NCI-H2196 treated with DMSO at 0.1 percent for 48 hours (cell line): Measurements from ENCODE around the gene NOBOX.
"Not testable (repeated sequence)": the region's sequence is repeated elsewhere in the genome, so short reads cannot be mapped to it uniquely, and the experiment has no call there.

Experiments
- DNase-seq: peaks from one replicate; lab custom pipeline; 2025; ENCODE audit not compliant: unreplicated experiment; lab: John Stamatoyannopoulos, UW

Gene NOBOX

DNA sequence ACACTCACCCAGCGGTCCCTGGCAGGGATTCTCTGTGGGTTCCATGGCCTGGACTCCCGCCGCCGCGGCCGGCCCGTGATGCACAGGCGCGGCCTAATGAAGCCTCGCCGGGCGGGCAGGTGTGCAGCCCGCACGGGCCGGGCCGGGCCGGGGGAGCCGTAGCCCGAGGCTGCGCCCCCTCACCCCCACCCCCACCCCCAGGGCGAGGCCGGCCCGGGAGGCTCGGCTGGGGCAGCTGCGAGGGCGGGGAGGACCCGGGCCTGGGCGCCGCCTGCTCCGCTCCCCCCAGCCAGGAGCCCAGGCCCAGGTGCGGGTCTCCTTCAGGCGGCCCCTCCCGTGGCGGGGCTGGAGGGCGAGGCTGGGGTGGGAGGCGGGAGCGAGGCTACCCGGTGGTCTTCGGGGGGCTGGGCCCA, at the start of gene NOBOX:
NOBOX (minus strand) TSS at position 45 of the 413 bp plus-strand sequence.
- DNase-seq, result no peak

DNA sequence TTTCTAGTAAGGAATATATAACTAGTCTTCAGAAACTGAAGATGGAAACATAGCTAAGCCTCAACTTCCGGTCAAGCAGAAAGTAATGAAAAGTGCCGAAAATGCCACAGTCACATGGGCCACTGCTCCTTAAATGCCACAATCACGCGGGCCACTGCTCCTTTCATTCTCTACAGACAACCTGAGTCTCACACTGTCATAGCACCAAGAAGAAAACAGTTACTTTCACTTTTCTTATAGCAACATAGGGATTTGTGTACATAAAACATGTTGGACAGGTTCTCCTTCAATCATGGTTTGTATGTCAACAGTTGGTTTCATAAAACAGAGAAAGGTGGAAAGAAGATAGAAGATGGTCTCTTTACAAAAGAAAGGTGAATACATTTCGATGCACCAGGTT, 48.6 kb upstream of the NOBOX start:
- no peak for DNase-seq

DNA sequence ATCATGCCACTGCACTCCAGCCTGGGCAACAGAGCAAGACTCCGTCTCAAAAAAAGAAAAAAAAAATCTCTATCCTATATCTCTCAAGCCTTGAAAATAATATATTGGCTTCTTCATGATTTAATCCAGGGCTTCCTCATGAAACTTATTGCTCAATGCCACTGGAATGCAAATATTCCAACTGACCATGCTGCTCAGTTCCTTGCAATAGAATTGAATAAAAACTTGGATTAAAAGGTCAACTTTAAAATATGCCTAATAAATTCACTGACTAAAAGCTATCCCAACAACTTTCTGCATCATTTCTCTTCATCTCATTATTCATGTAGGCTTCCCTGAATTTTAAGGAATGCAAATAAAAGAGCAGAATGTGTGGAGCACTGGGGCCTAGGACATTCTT, 42.1 kb upstream of the NOBOX start:
- DNase-seq, result no peak

DNA sequence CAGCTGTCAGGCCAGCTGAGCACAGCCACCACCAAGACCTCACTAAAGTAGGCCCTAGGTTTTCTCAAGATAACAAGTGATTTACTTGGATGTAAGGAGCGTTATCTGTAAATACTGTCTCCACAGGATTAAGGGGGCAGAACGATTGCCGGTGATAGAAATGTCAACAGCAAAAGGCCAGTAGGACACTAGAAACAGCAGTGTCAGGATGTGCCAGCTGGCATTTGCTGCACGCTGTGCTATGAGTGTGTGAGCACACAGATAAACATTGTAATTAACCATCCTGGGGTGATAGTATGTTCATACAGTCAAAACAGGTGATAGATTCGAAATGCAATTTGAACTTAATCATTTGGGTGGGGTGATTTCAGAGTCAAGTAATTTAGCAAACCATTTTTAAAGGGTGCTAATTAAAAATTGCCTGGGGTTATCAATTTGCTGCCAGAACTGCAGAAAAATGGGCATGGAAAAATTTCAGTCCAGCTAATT, 36.3 kb upstream of the NOBOX start:
- no peak for DNase-seq

DNA sequence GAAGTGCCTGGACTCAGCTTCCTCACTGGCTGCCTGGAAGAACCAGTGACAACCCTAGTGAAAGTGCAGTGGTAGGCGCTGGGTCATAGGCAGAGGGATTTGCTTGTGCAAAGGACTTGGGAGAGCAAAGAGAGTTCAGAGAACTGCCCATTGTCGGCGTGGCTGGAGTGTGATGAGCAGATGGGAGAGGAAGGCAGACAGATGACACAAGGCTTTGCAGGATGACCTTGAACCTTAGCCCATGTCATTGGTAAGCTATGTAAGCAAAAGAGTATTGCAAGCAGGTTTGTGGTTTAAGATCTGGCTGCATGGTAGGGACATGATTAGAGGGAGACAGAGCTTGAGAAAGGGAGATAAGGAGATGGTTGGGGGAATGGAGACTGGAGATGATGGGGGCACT, 35.3 kb upstream of the NOBOX start:
- no peak for DNase-seq

DNA sequence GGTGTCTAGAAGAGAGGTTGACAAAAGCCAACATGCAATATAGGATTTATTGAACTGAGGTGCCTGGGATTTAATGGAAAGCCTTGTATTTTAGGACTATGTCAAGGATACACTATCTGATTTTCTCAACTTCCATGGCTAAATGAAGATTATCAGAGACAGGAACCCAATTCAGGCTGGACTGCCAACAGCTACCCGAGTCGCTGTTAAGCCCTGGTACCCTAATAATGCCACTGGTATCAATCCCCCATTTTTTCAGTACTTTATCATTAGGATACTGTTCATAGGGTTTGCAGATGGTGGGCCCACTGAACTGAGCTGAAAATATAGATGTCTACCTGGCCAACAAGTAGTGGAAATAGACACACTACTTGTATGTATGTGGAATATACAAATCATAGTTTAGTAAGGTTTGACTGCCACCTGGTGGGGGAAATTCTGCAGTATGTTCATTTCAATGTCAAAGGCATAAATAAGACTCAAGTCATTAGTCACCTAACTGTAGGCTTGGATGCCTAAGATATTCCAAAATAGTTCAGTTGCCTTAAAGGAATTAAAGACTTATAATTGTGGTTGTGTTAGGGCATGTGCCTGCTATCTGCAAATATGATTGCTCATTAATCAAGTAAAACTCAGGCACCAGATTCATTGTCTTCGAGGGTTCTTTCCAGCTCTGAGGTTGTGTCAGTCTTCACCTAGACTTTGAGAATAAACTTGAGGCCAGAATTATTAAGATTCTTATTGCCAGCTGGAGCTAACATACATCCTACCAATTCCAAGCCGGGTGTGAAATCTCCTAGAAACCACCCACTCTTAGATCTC, 34.1 kb upstream of the NOBOX start:
- DNase-seq, result no peak

DNA sequence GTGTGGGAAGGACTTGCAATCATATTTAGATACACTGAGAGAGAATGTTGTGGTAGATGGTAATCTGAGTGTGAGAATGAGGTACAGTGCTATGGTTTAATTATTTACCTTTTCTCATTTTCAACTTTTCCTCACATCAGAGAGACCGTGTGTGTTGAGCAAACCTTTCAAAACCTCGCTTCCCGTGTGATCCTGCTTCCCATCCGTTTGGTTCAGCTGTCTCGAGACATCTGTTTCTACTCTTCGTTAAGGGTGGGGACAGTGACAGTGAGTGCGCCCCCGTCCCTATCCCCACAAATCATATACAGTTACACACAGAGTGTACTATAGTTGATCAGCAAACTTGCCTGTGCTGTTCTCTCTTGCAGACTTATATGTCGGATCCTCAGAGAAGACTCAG, 33.0 kb upstream of the NOBOX start:
- DNase-seq, result no peak

DNA sequence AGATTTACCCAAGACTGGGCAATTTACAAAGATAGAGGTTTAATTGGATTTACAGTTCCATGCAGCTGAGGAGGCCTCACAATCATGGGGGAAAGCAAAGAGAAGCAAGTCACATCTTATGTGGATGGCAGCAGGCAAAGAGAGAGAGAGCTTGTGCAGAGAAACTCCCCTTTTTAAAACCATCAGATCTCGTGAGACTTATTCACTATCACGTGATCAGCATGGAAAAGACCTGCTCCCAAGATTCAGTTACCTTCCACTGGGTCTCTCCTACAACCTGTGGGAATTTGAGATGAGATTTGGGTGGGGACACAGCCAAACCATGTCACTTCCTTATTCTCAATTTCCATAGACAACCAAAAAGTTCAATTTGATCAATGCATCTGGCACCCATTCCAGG, 24.9 kb upstream of the NOBOX start:
- DNase-seq, result no peak

DNA sequence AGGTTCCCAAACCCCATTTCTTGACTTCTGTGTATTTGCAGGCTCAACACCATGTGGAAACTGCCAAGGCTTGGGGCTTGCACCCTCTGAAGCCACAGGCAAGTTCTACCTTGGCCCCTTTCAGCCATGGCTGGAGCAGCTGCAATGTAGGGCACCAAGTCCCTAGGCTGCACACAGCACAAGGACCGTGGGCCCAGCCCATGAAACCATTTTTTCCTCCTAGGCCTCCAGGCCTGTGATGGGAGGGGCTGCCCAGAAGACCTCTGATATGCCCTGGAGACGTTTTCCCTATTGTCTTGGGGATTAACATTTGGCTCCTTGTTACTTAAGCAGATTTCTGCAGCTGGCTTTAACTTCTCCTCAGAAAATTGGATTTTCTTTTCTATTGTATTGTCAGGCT, 24.0 kb upstream of the NOBOX start:
- not testable (repeated sequence) for DNase-seq

DNA sequence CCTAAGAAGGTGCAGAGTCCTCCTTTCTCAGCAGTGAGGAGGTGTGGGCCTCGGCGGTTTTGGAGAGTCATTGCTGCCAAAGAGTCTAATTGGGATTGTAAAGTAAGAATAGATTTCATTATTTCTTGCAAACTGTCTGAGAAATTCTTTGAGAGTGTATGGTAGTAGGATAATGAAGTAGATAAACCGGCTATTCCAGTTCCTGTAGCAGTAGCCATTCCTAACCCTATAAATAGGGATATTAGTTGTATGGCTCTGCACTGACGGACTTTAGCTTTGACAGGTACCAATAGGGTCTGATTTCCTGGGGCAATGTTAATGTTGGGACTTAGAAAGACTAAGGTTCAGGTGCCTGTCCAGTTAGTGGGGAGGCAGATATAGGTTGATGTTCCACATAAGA, 15.4 kb upstream of the NOBOX start:
- not testable (repeated sequence) for DNase-seq

DNA sequence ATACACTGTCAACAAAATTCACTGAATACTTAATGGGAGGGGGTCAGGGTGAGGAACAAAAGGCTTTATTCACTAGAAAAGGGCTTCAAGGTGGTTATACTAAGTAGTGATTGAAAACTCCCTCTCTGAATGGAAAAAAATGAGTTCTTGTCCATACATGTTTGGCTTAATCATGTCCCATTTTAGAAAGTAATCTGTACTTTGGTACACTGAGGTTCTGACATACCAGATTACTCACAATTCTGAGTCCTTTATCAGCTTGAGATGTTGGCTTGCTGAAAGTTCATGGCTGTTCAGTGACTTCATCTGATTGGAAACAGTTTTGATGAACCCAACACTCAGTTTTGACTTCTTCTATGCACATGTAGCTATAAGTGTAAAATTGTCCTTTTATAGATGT, 12.8 kb upstream of the NOBOX start:
- no peak for DNase-seq

DNA sequence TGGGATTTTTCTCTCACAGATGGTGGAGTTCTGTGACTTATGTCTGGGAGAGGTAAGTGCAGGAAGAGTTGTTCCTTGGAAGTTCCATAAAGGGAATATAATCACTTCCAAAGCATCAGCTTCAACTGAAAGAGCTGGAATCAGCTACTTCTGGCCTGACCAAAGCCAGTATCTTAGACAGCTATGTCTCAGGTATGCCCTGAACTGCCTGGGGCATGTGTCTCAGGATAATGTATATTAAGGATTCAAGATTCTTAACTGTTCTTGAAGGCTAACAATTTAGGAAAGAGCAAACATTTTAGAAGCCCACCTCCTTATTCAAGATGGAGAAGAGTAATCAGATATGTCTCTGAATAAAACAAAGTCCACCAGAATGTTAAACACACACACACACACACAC, 12.4 kb upstream of the NOBOX start:
- DNase-seq, result no peak

DNA sequence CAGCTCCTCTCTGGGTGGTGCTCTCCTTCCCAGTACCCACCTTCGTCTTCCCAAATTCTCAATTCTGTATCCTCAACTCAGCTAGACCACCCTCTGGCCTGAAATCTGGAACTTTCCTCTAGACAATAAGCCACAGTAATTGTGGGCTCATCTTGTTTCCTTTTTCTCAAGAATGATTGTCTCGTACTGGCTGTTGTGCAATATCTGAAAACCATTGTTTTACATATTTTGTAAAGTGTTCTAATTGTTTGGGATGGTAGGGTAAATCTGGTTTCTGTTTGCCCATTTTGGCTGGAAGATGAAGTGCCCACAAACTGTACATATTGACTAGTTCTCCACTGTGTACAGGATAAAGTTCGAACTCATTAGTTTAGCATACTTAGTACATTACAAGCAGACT, 11.3 kb upstream of the NOBOX start:
- DNase-seq, result no peak

DNA sequence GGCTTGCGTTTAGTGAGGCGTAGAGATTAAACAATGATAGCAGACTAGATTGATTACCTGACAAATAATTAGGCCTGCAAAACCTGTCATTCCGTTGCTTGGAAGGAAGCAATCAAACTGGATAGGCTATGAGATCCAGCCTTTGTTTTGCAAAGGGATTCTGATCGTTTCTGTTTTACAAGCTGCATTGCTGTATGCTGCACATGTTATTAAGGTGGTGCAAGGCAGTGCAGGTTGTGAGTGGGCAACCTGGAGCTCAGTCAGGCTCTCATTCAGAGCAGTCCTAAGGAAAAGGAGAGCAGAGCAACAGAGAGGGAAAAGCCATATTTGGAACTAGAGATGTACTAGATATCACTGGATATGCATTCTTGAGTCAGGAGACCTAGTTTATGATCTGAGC, 6.9 kb upstream of the NOBOX start:
- no peak for DNase-seq

DNA sequence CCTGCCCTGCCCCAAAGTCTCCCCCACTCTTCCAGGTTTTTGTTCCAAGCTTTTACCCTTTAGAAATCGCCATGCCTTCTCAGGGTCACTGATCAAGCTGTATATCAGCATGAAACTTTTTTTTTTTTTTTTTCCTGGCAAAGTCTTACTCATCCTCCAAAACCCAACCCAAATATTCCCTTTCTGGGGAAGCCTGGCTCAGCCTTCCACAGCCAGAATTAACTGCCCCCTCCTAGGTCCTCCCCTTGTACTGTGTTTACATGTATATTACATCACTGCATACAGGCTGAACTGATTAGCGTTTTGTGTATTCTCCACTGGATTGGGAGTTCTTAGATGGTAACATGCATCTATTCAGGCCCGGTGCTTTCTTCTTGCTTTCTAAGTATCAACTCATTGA, 4.6 kb upstream of the NOBOX start:
- no peak for DNase-seq

DNA sequence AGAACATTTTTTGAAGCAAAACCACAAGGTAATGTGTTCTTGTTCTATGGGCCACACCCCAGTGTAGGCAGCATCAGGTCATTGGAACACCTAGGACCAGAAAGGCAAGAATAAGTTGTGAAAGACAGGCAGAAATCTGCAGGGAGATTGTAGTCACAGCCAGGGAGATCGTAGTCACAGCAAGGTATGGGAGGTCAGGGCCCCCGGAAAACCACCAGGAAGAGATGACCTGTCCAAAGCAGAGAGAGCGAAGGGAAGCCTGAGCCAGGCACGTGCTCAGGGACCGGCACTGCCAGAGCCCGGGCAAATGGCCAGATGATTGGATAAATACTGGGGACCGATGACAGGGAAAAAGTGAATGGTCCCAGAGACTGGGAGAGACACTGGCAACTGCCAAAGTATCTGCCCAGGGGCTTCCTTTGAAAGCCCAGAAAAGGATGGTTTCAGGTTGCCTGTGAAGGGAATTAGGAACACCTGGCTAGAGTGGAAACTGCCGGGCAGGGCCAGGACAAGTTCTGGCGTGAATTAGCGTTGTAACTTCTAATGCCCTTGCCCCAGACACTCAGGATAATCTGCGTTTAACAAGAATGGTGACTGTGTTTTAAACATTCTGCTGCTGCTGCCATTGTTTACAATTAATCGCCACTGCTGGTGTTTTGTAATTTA, 3.9 kb upstream of the NOBOX start:
- no peak for DNase-seq

DNA sequence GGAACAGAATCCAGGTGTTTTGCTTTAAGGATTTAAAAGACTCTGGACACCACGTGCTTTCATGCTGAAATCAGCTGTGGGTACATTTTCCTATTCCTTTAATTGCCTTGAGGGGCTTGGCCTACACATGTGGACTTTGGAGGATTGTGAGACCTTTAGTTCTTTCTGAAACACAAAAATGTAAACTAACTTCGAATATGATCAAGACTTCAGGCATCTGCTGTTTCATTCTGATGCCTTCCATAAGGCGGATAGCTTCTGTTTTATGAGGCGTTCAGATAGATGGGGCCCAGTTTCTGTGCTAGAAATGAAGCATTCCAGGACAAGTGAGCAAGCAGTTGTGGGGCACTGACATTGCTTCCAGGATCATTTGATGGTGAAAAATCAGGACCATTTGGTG, 1.5 kb upstream of the NOBOX start:
- DNase-seq, result no peak

DNA sequence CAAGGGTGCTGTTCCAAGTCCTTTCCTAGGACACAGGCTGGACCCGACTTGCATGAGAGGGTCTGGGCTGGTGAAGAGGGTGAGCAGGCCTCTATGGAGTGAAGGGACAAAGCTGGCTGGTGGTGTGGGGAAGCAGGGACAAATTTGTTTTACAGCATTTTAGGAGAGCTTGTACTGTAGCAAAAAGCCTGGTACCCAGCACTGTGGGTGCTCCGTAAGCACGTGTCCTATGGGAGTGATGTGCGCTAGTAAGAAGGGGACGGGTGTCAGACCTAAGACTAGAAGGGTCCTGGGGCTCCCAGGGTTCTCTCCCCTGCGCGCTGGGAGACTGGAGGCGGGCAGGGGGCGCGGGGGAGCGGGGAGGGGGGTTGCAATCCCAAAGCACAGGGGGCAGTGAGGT, 391 bp downstream of the NOBOX start:
- no peak for DNase-seq

DNA sequence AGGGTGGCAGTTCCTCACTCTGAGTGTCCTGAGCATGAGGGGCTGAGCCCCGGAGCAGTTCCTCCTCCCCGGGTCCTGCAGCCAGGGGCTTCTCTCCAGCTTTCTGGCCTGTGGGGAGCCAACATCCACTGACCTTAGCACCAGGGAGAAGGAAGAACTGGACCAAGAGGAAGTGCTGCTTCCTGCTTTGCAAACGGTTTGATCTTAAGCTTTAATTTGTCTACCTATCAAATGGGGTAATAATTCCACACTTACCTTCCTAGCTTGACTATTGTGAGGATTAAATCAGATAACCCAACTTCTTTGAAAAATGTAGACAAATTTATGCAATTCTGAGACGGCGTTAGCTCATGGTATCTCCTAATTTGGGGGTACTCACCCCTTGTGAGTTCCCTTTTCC, 2.0 kb downstream of the NOBOX start:
- DNase-seq, result no peak

DNA sequence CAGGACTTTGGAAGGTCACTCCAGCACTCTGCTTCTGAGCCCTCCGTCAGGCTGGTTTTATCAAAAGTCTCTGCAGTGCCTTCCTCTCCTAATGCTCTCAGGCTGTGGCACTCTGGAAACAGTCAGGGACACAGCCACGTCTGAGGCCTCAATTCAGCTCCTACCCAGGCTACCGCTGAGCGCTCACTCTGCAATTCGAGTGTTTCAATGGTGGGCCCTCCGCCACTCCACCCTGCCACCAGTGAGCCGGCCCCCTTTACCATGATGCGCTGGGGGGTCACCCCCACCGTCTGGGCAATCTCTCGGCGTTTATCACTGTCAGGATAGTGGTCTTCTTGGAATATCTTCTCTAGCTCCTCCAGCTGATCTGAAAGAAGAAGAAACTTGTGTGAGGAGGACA, 3.5 kb downstream of the NOBOX start:
- DNase-seq, result no peak

DNA sequence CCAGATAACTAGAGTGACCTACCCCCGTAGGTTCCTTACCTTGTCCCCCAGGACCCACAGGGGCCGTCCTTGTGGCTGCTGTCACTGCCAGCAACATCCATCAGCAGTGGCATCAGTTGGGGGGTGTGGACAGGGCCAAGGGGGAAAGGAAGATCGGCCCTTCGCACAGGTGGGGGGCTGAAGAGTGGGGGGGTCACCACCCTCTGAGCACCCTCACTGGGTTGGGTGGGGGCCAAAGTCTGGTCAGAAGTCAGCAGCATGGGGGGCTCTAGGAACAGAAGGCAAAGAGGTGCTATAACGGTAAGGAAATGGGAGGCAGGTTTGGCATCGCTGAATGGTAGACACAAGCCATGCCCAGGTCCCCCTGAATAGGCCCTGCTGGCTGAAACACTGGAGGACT, 4.6 kb downstream of the NOBOX start:
- DNase-seq, result no peak

DNA sequence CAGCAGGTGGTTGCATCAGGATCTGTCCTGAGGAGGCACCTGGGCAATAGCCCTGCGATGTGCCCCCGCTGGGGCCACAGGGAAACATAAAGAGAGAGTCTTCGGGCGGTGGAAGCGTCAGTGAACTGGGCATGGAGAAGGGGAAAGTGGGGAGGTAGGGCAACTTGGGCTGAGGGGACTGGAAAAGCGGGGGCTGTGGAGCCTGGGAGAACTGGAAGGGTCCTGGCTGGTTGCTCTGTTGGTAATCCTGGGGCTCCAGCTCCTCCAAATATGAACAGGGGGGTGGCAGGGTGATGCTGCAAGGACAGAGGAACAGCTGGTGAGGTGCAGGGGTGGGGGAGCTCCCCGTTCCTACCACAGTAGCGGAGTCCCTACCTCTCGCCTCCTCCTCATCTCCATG, 5.2 kb downstream of the NOBOX start:
- no peak for DNase-seq

DNA sequence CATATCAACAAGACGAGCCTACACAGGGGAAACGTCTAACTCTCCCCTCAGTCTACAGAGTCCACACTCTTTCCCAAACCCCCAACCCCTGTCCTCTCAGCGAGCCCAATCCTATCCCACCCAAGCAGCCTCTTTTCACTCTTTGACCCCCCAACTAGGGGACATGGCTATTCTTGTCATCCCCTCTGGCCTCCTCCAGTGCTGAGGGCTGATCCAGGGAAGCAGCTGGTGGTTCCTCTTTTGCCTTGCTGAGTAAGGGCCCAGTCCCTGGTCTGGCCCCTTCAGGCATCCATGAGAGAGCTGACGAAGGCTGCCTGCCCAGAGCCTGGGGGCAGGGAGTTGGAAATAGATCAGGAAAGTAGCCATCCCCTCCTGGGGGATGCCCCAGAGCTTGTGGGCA, 6.4 kb downstream of the NOBOX start:
- no peak for DNase-seq
